ENCODE measurements around the gene KCNN2. TPM values are rescaled to one million over a fixed set of nuclear protein-coding genes. Genes with fewer than 3 reads are reported as not detected.

KCNN2 gene
- total and polyA plus RNA-seq, 2 of the 4 experiments (the other 2 are of a cell fraction) = 2.2 to 8.8 TPM

- Histone ChIP-seq H3K27me3 (ENCODE audit: control insufficient read depth, insufficient read depth, low read length) (no peaks in the 10 kb centered on the region), H2BK120ac (ENCODE audit: low read depth, low read length) (no peak overlapping the region), H3K4ac (ENCODE audit: low read depth, low read length) (no peak overlapping the region), H2BK15ac (ENCODE audit: low read depth, low read length) (no peak overlapping the region), H3K4me2 (ENCODE audit: low read depth, low read length) (no peak overlapping the region), H4K91ac (ENCODE audit: insufficient read depth, low read depth, low read length) (no peak overlapping the region), H3K79me1 (ENCODE audit: low read depth in 1 of 2, low read length in 2 of 2) (no peaks in the 10 kb centered on the region), H2BK20ac (ENCODE audit: low read depth, low read length) (no peak overlapping the region), H2AK9ac (replicated peaks; ENCODE audit: low read depth, low read length, poor library complexity) (no peak overlapping the region), H3K27ac (ENCODE audit: insufficient read depth, low read length) (no peak overlapping the region), H4K8ac (ENCODE audit: low read depth in 2 of 2, low read length in 2 of 2) (no peak overlapping the region), H4K20me1 (ENCODE audit: insufficient read depth, low read length) (no peaks in the 10 kb centered on the region), H3K56ac (ENCODE audit: extremely low read depth, insufficient read depth, low read length) (no peak overlapping the region), H2AK5ac (ENCODE audit: low read depth, low read length) (no peak overlapping the region), H3K9me3 (ENCODE audit: control insufficient read depth, insufficient read depth, low read length) (no peaks in the 10 kb centered on the region), H3K14ac (replicated peaks; ENCODE audit: low read depth, low read length) (no peak overlapping the region), H3K36me3 (ENCODE audit: control insufficient read depth, insufficient read depth, low read length) (no peaks in the 10 kb centered on the region), H3K9ac (ENCODE audit: low read depth, low read length) (no peak overlapping the region), H3K9me1 (ENCODE audit: insufficient read depth, low read length) (no peaks in the 10 kb centered on the region), H4K5ac (ENCODE audit: low read depth, low read length) (no peak overlapping the region), H2AFZ (replicated peaks; ENCODE audit: low read length, poor library complexity) (no peak overlapping the region), H3K4me1 (ENCODE audit: control insufficient read depth, insufficient read depth, low read length) (peaks cover 1% of the 10 kb centered on the region; the same call in 1 of the 2 replicates), H3K23ac (ENCODE audit: low read depth, low read length) (no peak overlapping the region), H3K18ac (ENCODE audit: low read depth, low read length) (no peak overlapping the region), H3K4me3 (ENCODE audit: insufficient read depth, low read depth, low read length) (no peak overlapping the region), H2BK5ac (ENCODE audit: low read depth, low read length, poor library complexity, severe bottlenecking) (no peak overlapping the region)
- ATAC-seq (ENCODE audit: low read depth) = no peak
- POLR2A ChIA-PET (ENCODE audit: unreplicated experiment) = no interaction called here
- in situ Hi-C loops (cut with MboI; ENCODE audit: low sequenced_read_pairs) (no loop called here), dilution Hi-C loops (cut with HindIII; ENCODE audit: low sequenced_read_pairs, unreplicated experiment) (no loop called here), intact Hi-C loops (cut with micrococcal nuclease) (no loop called here)
- no TSS peak for BruUV-seq (replicated peaks)
- no CpG with 5 or more reads among the region's 4 CpGs for WGBS, 2 experiments (ENCODE audit: extremely low coverage in 2 of 2, insufficient read length in 1 of 2)
- TF ChIP-seq USF2 (IDR thresholded peaks at IDR 0.05; ENCODE audit: low read depth, low read length) = no peak
- CTCF ChIA-PET = no interaction called here
- no peak for DNase-seq
Observed at GRCh38 chr5:114438471-114438870, 76.6 kb downstream of the KCNN2 start.

All from IMR-90 (cell line).